HEK293 (cell line): Measurements from ENCODE around the gene PLCB1.
A peak's percentile ranks its signal among the peaks of the same experiment; 100 is the strongest.

Experiments used
- IKZF3 ChIP-seq: fragments of 450-650 bp; IDR thresholded peaks from 2 replicates; pipeline ENCODE4 v1.5.0; 2018; ENCODE audit warnings: missing biosample characterization, mild to moderate bottlenecking, missing genetic modification characterization, moderate library complexity
- MEIS1 ChIP-seq: sonication (generic); formaldehyde crosslinking; IDR thresholded peaks from 2 replicates; pipeline ENCODE4 v1.8.1; 2022; ENCODE audit warnings: missing genetic modification reagents, mild to moderate bottlenecking, borderline replicate concordance
- PRDM1 ChIP-seq: fragments of 450-650 bp; formaldehyde crosslinking; IDR thresholded peaks from 2 replicates; pipeline ENCODE4; 2016; ENCODE audit warnings: missing biosample characterization, missing genetic modification characterization
- SCRT2 ChIP-seq: fragments of 450-650 bp; formaldehyde crosslinking; IDR thresholded peaks from 2 replicates; pipeline ENCODE4 v1.5.1; 2016; ENCODE audit warnings: missing biosample characterization, missing genetic modification characterization
- SP7 ChIP-seq: fragments of 450-650 bp; formaldehyde crosslinking; IDR thresholded peaks from 2 replicates; pipeline ENCODE4 v1.5.1; 2016; ENCODE audit warnings: missing biosample characterization, missing genetic modification characterization
- ZBTB8A ChIP-seq: fragments of 450-650 bp; formaldehyde crosslinking; IDR thresholded peaks from 2 replicates; pipeline ENCODE4 v1.5.1; 2016; ENCODE audit warnings: missing biosample characterization, missing genetic modification characterization
- ZNF19 ChIP-seq: fragments of 450-650 bp; formaldehyde crosslinking; IDR thresholded peaks from 2 replicates; pipeline ENCODE4; 2016; ENCODE audit warnings: missing biosample characterization, missing genetic modification characterization, low read depth
- ZNF394 ChIP-seq: fragments of 450-650 bp; formaldehyde crosslinking; IDR thresholded peaks from 2 replicates; pipeline ENCODE4 v1.5.1; 2016; ENCODE audit warnings: missing biosample characterization, missing genetic modification characterization, mild to moderate bottlenecking, moderate library complexity, borderline replicate concordance
- ZNF501 ChIP-seq: fragments of 450-650 bp; formaldehyde crosslinking; IDR thresholded peaks from 2 replicates; pipeline ENCODE4 v1.5.1; 2016; ENCODE audit warnings: missing biosample characterization, missing genetic modification characterization
- ZNF623 ChIP-seq: fragments of 450-650 bp; formaldehyde crosslinking; IDR thresholded peaks from 2 replicates; pipeline ENCODE4 v1.5.1; 2016; ENCODE audit warnings: missing biosample characterization, missing genetic modification characterization
- ZNF658 ChIP-seq: fragments of 450-650 bp; formaldehyde crosslinking; IDR thresholded peaks from 2 replicates; pipeline ENCODE4; 2016; ENCODE audit warnings: missing biosample characterization, missing genetic modification characterization
- ZXDB ChIP-seq: fragments of 450-650 bp; formaldehyde crosslinking; IDR thresholded peaks from 2 replicates; pipeline ENCODE4 v1.5.1; 2016; ENCODE audit warnings: missing biosample characterization, missing genetic modification characterization
- TF ChIP-seq, protein P1 (sequence below): fragments of 450-650 bp; formaldehyde crosslinking; IDR thresholded peaks from 2 replicates; pipeline ENCODE4 v1.5.1; 2017; ENCODE audit warnings: missing biosample characterization, missing genetic modification characterization
- TF ChIP-seq, protein P2 (sequence below): fragments of 450-650 bp; formaldehyde crosslinking; IDR thresholded peaks from 2 replicates; pipeline ENCODE4 v1.5.1; 2016; ENCODE audit warnings: missing biosample characterization, missing genetic modification characterization, borderline replicate concordance
- TF ChIP-seq, protein P3 (sequence below): fragments of 450-650 bp; IDR thresholded peaks from 2 replicates; pipeline ENCODE4 v1.5.1; 2018; ENCODE audit warnings: missing biosample characterization, missing genetic modification characterization
- TF ChIP-seq, protein P4 (sequence below): fragments of 450-650 bp; formaldehyde crosslinking; IDR thresholded peaks from 2 replicates; pipeline ENCODE4 v1.5.1; 2016; ENCODE audit warnings: missing biosample characterization, missing genetic modification characterization
- TF ChIP-seq, protein P5 (sequence below): fragments of 450-650 bp; formaldehyde crosslinking; IDR thresholded peaks from 2 replicates; pipeline ENCODE4 v1.5.1; 2016; ENCODE audit warnings: missing biosample characterization, missing genetic modification characterization
- TF ChIP-seq, protein P6 (sequence below): fragments of 450-650 bp; formaldehyde crosslinking; IDR thresholded peaks from 2 replicates; pipeline ENCODE4 v1.5.1; 2016; ENCODE audit warnings: missing biosample characterization, missing genetic modification characterization
- TF ChIP-seq, protein P7 (sequence below): fragments of 450-650 bp; formaldehyde crosslinking; IDR thresholded peaks from 2 replicates; pipeline ENCODE4 v1.5.1; 2016; ENCODE audit warnings: missing biosample characterization, missing genetic modification characterization, low read depth

The PLCB1 gene

DNA sequence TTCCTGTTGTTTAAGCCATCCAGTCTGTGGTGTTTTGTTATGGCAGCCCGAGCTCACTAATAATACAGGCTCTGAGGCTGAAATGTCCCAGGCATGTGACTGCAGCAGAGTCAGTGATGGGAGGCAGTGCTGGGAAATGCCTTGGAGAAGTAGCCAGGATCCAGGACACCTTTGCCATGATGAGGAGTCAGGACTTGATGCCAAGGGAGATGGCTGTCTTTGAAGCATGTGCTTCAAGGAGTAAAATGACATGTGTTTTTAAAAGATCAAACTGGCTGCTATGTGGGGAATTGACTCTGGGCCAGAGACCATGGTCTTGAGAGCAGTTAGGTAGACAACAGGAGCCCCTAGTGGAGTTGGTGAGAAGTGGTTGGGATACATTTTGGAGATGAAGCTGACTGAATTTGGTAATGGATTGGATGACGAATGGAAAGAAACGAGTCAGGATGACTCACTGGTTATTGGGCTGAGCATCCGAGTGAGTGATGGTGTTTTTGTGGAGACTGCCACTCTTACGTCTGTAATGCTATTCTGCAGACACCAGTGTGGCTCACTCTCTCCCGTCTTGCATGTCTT lies 322.2 kb downstream of the PLCB1 start (continued):
- TF ChIP-seq, protein P1, sequence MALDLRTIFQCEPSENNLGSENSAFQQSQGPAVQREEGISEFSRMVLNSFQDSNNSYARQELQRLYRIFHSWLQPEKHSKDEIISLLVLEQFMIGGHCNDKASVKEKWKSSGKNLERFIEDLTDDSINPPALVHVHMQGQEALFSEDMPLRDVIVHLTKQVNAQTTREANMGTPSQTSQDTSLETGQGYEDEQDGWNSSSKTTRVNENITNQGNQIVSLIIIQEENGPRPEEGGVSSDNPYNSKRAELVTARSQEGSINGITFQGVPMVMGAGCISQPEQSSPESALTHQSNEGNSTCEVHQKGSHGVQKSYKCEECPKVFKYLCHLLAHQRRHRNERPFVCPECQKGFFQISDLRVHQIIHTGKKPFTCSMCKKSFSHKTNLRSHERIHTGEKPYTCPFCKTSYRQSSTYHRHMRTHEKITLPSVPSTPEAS (tag by site-specific recombination) = no peak
- TF ChIP-seq IKZF3 (tag by site-specific recombination) (no peak), ZNF394 (tag by site-specific recombination) (no peak), ZNF658 (tag by site-specific recombination) (no peak), ZNF19 (tag by site-specific recombination) (no peak), SCRT2 (tag by site-specific recombination) (no peak), ZBTB8A (no peak), ZNF501 (tag by site-specific recombination) (no peak), PRDM1 (tag by site-specific recombination) (peak; percentile 75; the same call in 1 of the 2 replicates), MEIS1 (CRISPR knock-in tag) (no peak), ZXDB (tag by site-specific recombination) (0 out of 2 replicates have a peak, but pooled peaks have one; percentile 26), SP7 (tag by site-specific recombination) (0 out of 2 replicates have a peak, but pooled peaks have one; percentile 25), ZNF623 (no peak)
- TF ChIP-seq, protein P2, sequence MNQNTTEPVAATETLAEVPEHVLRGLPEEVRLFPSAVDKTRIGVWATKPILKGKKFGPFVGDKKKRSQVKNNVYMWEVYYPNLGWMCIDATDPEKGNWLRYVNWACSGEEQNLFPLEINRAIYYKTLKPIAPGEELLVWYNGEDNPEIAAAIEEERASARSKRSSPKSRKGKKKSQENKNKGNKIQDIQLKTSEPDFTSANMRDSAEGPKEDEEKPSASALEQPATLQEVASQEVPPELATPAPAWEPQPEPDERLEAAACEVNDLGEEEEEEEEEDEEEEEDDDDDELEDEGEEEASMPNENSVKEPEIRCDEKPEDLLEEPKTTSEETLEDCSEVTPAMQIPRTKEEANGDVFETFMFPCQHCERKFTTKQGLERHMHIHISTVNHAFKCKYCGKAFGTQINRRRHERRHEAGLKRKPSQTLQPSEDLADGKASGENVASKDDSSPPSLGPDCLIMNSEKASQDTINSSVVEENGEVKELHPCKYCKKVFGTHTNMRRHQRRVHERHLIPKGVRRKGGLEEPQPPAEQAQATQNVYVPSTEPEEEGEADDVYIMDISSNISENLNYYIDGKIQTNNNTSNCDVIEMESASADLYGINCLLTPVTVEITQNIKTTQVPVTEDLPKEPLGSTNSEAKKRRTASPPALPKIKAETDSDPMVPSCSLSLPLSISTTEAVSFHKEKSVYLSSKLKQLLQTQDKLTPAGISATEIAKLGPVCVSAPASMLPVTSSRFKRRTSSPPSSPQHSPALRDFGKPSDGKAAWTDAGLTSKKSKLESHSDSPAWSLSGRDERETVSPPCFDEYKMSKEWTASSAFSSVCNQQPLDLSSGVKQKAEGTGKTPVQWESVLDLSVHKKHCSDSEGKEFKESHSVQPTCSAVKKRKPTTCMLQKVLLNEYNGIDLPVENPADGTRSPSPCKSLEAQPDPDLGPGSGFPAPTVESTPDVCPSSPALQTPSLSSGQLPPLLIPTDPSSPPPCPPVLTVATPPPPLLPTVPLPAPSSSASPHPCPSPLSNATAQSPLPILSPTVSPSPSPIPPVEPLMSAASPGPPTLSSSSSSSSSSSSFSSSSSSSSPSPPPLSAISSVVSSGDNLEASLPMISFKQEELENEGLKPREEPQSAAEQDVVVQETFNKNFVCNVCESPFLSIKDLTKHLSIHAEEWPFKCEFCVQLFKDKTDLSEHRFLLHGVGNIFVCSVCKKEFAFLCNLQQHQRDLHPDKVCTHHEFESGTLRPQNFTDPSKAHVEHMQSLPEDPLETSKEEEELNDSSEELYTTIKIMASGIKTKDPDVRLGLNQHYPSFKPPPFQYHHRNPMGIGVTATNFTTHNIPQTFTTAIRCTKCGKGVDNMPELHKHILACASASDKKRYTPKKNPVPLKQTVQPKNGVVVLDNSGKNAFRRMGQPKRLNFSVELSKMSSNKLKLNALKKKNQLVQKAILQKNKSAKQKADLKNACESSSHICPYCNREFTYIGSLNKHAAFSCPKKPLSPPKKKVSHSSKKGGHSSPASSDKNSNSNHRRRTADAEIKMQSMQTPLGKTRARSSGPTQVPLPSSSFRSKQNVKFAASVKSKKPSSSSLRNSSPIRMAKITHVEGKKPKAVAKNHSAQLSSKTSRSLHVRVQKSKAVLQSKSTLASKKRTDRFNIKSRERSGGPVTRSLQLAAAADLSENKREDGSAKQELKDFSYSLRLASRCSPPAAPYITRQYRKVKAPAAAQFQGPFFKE (tag by site-specific recombination) = no peak
- TF ChIP-seq, protein P3, sequence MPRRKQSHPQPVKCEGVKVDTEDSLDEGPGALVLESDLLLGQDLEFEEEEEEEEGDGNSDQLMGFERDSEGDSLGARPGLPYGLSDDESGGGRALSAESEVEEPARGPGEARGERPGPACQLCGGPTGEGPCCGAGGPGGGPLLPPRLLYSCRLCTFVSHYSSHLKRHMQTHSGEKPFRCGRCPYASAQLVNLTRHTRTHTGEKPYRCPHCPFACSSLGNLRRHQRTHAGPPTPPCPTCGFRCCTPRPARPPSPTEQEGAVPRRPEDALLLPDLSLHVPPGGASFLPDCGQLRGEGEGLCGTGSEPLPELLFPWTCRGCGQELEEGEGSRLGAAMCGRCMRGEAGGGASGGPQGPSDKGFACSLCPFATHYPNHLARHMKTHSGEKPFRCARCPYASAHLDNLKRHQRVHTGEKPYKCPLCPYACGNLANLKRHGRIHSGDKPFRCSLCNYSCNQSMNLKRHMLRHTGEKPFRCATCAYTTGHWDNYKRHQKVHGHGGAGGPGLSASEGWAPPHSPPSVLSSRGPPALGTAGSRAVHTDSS = no peak
- TF ChIP-seq, protein P4, sequence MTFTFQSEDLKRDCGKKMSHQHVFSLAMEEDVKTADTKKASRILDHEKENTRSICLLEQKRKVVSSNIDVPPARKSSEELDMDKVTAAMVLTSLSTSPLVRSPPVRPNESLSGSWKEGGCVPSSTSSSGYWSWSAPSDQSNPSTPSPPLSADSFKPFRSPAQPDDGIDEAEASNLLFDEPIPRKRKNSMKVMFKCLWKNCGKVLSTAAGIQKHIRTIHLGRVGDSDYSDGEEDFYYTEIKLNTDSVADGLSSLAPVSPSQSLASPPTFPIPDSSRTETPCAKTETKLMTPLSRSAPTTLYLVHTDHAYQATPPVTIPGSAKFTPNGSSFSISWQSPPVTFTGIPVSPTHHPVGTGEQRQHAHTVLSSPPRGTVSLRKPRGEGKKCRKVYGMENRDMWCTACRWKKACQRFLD (tag by site-specific recombination) = no peak
- TF ChIP-seq, protein P5, sequence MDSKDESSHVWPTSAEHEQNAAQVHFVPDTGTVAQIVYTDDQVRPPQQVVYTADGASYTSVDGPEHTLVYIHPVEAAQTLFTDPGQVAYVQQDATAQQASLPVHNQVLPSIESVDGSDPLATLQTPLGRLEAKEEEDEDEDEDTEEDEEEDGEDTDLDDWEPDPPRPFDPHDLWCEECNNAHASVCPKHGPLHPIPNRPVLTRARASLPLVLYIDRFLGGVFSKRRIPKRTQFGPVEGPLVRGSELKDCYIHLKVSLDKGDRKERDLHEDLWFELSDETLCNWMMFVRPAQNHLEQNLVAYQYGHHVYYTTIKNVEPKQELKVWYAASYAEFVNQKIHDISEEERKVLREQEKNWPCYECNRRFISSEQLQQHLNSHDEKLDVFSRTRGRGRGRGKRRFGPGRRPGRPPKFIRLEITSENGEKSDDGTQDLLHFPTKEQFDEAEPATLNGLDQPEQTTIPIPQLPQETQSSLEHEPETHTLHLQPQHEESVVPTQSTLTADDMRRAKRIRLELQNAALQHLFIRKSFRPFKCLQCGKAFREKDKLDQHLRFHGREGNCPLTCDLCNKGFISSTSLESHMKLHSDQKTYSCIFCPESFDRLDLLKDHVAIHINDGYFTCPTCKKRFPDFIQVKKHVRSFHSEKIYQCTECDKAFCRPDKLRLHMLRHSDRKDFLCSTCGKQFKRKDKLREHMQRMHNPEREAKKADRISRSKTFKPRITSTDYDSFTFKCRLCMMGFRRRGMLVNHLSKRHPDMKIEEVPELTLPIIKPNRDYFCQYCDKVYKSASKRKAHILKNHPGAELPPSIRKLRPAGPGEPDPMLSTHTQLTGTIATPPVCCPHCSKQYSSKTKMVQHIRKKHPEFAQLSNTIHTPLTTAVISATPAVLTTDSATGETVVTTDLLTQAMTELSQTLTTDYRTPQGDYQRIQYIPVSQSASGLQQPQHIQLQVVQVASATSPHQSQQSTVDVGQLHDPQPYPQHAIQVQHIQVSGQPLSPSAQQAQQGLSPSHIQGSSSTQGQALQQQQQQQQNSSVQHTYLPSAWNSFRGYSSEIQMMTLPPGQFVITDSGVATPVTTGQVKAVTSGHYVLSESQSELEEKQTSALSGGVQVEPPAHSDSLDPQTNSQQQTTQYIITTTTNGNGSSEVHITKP (tag by site-specific recombination) = no peak
- TF ChIP-seq, protein P6, sequence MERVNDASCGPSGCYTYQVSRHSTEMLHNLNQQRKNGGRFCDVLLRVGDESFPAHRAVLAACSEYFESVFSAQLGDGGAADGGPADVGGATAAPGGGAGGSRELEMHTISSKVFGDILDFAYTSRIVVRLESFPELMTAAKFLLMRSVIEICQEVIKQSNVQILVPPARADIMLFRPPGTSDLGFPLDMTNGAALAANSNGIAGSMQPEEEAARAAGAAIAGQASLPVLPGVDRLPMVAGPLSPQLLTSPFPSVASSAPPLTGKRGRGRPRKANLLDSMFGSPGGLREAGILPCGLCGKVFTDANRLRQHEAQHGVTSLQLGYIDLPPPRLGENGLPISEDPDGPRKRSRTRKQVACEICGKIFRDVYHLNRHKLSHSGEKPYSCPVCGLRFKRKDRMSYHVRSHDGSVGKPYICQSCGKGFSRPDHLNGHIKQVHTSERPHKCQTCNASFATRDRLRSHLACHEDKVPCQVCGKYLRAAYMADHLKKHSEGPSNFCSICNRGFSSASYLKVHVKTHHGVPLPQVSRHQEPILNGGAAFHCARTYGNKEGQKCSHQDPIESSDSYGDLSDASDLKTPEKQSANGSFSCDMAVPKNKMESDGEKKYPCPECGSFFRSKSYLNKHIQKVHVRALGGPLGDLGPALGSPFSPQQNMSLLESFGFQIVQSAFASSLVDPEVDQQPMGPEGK (tag by site-specific recombination) = no peak
- TF ChIP-seq, protein P7, sequence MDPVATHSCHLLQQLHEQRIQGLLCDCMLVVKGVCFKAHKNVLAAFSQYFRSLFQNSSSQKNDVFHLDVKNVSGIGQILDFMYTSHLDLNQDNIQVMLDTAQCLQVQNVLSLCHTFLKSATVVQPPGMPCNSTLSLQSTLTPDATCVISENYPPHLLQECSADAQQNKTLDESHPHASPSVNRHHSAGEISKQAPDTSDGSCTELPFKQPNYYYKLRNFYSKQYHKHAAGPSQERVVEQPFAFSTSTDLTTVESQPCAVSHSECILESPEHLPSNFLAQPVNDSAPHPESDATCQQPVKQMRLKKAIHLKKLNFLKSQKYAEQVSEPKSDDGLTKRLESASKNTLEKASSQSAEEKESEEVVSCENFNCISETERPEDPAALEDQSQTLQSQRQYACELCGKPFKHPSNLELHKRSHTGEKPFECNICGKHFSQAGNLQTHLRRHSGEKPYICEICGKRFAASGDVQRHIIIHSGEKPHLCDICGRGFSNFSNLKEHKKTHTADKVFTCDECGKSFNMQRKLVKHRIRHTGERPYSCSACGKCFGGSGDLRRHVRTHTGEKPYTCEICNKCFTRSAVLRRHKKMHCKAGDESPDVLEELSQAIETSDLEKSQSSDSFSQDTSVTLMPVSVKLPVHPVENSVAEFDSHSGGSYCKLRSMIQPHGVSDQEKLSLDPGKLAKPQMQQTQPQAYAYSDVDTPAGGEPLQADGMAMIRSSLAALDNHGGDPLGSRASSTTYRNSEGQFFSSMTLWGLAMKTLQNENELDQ (tag by site-specific recombination) = no peak
